HG03139 (cell line): ENCODE measurements around the gene ACSL3.
"Not testable (repeated sequence)": the region's sequence is repeated elsewhere in the genome, so short reads cannot be mapped to it uniquely, and the experiment has no call there.

ENCODE experiments used
- ATAC-seq: cut with Tn5 transposase; IDR thresholded peaks from one replicate; pipeline ENCODE4 v1.9.1; 2021; ENCODE audit not compliant: unreplicated experiment

Gene ACSL3

DNA sequence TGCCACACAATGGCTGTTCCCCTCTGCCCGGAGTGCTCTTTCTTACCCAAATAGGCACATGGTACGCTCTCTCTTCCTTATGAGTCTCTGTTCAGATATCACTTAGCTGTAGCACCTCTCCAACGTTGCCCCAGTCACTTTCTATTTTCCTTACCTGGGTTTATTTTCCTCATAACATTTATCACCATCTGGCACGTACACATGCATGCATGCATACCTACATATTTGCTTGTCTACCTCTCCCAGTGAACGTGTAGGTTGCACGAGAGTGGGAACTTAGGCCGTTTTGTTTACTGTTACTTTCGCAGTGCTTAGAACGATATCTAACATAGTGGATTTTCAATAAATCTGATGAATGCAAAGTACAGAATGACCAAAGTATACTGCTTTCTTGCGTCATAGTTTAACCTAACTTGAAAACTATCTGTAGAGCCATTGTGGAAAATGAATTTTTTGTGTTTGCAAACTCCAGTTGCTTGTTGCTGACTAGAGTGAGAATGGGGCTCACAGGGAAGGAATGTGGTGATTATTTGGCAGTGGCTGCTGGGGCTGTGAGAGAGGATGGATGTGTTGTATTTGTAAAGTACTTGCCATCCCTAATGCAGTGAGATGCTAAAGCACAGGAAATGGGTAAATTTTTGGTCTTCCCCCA lies 47.1 kb downstream of the ACSL3 start:
- no peak for ATAC-seq

DNA sequence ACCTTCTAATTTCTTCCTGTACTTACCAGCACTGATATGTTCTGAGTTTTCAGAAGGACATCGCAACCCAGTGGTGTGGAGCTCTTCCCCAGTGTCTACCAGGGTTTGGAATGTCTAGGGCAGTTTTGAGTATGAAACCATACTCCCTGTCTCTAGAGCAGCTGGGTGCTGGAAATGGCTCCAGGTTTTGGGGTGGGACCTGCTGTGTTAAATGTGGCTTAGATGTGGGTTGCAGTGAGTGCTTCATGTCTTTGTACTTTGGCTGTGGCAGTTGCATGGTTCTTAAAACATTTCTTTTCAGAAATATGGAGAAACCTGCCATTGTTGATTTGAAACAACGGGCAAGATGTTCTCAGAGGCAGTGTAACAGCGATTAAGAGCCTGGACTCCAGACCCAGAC lies 48.5 kb downstream of the ACSL3 start:
- ATAC-seq, result no peak

DNA sequence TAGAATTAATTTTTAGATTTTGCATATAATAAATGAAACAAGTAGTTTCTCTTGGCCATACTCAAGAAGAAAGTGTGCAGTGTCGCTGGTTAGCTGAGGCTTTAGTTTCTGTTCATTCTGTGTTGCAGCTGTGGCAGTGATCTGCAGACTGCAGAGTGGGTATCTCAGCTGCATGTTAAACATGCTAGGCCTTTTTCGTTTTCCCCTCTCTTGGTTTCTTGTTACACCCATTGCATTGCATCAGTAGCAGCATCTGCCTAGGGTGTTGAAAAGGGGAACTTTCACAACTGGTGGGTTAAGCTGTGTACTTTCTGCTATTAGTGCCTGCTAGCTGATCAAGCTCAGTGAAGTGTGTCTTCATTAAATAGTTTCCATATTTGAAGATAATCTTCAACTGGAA lies 51.3 kb downstream of the ACSL3 start:
- peak; percentile 99 for ATAC-seq

DNA sequence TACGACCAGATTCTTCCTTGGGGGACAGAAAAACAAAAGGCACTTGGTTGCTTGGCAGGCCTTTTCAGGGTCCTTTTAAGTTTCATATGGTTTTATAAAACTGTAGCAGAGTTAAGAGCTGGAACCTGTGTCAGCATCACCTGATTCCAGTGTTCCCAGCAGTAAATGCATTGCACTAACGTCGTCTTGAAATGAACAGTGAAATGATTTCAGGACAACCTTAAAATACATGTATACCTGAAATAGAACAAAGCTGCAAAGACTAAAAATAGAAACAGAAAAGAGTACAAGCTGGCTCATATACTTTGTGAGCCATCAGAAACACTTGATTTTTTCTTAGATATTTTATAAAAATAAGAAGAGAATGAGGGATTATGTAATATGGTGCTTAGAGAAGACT lies 51.9 kb downstream of the ACSL3 start:
- ATAC-seq, result no peak

DNA sequence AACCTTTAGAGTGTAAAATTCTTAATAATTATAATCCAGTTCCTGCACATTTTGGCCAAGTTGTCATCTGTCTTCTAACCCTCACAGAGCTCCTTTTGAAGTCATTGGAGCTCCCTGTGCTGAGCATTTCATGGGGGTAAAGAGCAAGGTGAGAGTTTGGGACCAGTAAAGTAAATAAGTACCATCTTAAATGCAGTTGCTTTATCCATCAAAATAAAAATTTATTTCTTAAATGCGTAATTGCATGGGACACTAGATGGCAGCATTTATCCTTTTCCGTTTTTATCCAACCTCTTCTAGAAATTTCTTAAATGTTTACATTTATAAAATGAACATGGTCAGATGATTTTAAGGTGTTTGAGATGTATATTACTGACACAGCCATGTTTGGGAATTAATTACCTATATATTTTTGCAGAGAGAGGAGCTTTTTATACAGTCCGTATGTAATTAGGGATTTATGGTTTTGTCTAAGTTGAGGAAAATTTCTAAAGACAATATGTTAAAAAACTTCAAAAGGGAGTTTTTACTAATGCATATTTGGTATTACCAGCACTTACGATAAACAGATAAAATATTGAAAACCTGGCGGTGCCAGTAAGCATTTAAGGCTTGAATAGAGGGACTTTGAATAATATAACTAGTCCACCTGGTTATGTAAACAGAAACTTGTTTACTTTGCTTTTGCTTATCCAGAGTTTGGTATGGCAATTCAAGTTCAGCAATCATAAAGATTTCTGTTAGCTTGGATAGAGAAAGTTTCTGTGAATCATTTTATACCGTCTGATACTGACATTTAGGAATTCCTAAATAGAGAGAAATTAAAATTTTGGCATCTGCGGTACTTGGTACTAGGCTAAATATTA lies 54.5 kb downstream of the ACSL3 start:
- no peak for ATAC-seq

DNA sequence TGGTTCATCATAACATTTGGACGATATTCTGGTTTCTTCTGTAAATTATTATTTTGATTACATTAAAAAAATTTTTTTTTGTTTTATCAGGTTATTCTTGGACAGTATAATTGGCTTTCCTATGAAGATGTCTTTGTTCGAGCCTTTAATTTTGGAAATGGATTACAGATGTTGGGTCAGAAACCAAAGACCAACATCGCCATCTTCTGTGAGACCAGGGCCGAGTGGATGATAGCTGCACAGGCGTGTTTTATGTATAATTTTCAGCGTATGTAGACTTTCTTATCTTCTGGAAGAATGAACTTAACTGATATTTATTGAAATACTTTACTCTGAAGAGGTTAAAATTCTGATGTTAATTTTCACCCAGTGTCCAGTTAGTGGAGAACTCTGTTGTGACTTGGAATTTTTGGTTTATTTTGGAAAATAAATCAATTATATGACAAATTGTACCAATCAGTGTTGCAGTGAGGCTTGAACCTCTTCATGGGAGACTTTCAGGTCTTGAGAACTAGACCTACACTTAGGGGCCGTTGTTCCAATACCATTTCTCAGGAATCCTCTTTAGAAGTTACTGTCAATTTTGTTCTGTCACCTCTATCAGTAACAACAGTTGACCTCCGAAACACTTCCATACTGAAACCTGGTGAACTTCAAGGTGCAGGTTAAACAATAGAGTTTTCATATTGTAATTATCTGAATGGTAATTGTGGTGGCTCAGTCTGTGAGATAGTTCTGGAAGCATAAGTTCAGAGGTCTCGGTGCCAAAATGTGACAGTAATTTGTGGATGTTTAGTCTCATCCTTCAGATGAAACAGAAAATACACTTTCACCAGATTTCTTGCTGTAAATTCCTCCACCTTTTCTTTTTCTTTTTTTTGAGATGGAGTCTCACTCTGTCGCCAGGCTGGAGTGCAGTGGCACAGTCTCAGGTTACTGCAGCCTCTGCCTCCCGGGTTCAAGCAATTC lies 55.7 kb downstream of the ACSL3 start:
- no peak for ATAC-seq

DNA sequence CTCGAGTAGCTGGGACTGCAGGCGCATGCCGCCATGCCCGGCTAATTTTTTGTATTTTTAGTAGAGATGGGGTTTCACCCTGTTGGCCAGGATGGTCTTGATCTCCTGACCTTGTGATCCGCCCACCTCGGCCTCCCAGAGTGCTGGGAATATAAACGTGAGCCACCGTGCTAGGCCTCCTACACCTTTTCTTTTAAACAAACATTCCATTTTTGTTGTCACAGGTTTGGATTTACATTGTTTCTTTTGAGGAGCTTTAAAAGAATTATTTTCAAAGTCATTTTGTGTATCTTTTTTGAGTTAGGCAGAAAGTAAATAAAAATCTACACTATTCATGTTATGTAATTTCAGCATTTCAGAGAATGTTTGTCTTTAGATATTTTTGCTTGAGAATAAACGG lies 56.4 kb downstream of the ACSL3 start:
- ATAC-seq, result not testable (repeated sequence)

DNA sequence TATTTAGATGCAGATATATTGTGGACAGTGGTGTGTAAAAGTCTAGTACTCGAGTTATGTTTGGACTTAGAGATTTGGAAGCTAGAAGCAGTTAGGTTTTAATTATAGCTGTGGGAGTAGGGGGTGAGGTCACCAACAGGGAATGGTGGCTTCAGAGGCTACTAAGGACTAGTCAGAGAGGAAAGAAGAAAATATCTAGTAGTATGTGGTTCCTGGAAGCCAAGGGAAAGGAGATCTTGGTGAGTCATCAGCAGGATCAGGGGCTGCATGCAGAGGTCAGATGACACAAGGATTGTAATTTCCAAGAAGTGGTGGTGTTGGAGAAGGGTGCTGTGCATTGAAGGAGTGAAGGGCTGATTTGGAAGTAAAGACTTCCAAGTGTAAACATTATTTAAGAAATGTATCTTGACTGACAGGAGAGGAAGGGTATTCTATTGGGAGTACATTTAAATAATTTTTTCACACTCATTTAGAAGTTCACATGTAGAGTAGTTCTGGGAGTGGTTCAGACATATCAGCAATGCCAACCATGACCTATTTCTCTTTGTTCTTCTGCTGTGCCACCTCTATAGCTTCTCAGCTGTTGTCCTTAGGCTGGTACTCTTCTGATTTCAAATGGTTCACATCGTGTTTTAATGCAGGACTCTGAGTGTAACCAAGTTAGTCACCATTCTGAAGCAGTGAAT lies 59.1 kb downstream of the ACSL3 start:
- no peak for ATAC-seq

DNA sequence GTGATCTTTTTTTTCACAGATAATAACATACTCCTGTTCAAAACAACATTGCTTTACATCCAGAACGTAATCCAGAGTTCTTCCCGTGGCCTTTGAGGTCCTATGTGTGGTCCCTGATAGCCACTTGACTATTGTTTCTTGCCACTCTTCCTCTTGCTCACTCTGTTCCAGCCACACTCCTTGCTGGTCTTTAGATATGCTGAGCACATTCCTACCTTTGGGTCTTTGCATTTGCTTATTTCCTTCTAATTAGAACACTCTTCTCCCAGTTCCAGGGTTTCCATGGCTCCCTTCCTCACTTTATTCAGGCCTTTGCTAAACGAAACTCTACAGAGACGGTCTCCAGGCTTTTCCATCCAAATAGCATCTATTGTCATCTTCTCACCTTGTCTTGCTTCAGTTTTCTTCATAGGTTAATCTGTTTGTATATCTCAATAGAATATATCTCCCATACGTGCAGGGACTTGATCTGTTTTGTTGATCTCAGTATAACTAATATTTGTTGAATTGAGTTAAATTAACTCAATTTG lies 59.9 kb downstream of the ACSL3 start:
- ATAC-seq, result no peak

DNA sequence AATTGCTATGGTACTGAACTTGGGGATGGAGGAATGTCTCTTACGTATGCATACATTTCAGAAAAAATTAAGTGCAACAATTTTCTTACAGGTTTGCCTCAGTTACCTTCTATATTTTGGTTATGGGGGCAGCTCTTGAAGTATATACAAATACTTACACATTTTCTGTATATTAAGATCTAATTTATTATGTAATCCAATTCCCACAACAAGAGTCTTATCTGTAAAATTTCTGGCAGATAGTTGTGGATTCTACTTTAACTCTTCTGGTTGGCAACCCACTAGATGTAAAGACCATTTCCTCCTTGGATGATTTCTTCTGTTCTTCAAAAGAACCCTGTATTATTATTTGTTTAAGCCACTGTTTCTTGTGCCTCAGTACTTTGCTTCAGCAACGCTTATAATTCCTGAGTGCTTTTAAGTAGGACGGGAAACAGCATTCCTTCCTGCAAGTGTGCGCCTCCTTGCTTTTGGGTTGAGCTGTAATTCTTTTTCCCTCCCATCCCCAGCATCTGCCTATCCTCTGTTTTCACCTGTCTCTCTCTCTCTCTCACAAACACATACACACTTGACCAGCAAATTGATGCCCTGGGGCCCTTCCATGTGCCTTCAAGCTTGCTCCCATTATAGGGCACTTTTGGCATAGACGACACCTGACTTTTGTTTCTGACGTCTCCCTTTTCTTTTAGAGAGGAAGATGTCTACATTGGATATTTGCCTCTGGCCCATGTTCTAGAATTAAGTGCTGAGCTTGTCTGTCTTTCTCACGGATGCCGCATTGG lies 61.4 kb downstream of the ACSL3 start:
- no peak for ATAC-seq

DNA sequence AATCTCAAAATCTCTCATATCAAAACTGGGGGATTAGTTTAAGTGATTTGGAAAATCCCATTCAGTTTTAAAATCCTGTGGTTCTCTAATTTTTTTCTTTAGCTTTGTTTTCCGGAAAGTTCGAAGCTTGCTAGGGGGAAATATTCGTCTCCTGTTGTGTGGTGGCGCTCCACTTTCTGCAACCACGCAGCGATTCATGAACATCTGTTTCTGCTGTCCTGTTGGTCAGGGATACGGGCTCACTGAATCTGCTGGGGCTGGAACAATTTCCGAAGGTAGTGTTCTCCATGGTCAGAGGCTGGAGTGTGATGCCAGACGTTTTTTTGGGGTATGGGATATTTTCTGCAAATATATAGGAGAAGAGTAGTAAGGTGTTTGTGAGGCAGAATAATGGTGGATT lies 66.1 kb downstream of the ACSL3 start:
- ATAC-seq, result no peak

DNA sequence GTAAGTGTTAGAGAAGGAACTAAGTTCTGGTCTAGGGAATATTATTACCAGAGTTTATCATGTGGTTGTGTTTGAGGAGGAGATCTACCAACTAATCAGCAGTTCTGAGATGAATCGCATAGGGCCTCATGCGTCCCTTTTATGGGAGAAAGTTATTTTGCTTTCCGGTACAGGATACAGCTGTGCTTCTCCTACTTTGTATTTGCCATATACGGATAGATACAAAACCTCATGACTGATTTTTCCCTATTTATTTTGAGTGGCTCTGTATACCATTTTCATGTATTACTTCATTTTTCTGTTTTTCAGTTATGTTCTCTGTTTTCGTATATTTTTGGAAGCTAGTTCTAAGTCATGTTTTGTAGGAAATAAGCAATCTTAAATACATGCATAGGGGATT lies 66.8 kb downstream of the ACSL3 start:
- ATAC-seq, result no peak

DNA sequence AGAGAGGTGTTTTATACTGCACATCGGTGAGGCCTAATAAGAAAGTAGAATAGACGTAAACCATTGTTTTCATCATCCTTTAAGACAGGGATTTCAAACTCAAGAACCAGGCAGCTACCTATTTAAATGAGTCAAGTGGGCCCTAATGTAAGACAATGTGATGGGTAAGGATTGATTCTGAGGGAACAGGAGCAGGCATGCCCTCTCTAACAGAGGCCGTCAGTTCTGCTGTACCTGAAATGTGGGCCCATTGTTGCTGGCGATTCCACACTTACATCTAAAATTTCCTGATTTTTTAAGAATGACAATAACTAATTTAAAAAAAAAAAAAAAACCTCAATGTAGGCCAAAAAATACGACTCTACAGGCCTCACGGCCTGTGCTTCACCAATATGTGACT lies 67.5 kb downstream of the ACSL3 start:
- ATAC-seq, result no peak

DNA sequence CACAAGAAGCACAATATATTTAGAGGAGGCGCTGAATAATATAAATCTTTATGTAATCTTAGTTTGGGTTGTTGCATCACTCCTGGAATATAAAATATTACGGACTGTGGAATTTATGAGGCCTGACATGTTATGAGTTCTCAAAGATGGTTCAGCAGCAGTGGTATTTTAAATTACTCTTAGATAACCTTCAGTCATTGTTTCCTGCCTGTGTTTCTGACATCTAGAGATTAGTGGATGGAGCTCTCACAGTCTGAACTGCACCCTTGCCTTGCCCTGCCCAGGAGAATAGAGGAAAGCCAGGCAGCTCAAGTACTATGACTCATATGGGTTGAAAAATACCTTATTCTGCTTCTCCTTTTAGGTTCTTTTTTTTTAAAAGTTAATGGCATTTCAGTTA lies 70.0 kb downstream of the ACSL3 start:
- no peak for ATAC-seq

DNA sequence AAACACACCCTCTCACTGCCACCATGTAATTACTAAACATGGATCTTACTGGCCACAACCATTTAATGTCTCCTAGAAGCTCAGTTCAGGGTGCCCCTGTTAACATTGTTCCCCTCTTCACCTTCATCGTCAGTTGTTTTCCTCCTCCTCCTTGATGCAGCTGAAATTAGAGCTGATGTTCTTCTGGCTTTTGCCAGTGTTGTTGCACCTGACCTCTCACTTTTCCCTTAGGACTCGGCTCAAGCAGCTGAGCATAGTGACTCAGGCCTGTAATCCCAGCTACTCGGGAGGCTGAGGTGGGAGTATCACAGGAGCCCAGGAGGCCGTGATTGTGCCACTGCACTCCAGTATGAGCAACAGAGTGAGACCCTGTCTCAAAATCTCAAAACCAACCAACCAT lies 70.8 kb downstream of the ACSL3 start:
- no peak for ATAC-seq

DNA sequence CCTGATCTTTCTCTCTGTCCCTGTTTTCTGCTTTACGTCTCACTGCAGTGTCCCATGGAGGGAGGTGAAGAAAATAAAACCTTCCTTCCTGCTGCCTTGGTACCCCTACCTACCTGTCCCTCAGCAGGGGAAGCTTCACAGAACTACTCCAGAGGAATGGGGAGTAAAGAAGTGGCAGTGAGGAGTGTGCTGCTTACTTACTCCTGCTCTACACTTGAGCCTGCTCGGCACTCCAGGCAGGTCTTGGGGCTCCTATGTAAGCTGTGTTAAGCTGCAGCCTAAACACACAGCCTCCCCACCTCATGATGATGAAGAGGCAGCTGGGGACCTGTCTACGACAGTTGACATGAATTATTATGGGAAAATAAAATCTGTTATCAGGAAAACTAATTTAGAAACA lies 72.6 kb downstream of the ACSL3 start:
- no peak for ATAC-seq

DNA sequence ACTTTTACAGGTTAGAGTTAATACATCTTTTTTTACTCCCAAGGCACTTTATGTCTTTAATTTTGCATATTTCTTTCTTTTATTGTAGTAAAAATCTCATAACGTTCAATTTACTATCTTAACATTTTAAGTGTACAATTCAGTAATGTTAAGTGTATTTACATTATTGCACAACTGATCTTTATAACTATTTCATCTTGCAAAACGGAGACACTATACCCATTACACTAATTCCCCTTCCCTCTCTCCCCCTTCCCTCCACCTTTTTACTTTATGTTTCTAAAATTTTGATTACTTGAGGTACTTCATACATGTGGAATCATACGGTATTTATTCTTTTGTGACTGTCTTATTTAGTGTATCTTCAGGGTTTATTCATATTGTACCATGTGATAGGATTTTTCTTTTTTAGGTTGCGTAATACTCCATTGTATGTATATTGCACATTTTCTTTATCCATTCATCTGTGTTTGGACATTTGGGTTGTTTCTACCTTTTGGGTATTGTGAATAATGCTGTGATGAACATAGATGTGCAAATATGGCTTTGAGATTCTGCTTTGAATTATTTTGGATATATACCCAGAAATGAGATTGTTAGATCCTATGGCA lies 75.0 kb downstream of the ACSL3 start:
- ATAC-seq, result no peak

DNA sequence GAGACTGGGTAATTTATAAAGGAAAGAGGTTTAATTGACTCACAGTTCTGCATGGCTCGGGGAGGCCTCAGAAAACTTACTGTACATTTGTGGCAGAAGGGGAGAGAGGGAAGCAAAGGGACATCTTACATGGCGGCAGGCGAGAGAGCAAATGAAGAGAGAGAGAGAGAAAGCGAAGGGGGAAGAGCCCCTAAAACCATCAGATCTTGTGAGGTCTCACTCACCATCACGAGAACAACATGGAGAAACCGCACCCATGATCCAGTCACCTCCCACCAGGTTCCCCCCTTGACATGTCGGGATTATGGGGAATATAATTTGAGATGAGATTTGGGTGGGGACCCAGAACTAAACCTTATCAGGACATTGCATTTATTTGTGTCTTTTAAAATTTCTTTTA lies 75.9 kb downstream of the ACSL3 start:
- ATAC-seq, result no peak

DNA sequence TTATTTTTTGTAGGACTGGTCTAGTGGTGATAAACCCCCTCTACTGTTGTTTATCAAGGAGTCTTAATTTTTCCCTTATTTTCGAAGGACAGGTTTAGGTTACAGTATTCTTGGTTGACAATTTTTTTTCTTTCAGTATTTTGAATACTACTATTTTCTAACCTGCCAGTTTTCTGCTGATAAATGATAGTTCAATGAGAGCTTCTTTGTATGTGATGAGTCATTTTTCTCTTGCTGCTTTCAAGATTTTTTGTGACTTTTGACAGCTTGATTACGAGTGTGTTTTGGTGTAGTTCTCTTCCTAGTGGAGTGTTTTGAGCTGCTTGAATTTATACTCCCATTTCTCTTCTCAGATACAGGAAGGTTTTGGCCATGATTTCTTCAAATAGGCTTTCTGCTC lies 77.5 kb downstream of the ACSL3 start:
- no peak for ATAC-seq
